CD4-positive, alpha-beta T cell (primary cell): ENCODE data around the gene ARHGAP33. TPM values are rescaled to one million over a fixed set of nuclear protein-coding genes. Genes with fewer than 3 reads are reported as not detected.

Experiments
- ATAC-seq: fragments of 200-7000 bp; cut with Tn5 transposase; one replicate; pipeline ENCODE4 v1.10.0; 2022; ENCODE audit warnings: mild to moderate bottlenecking; ENCODE audit not compliant: poor library complexity
- CTCF ChIA-PET: fragments of 350-600 bp; sonication (Branson Sonifier 250); formaldehyde crosslinking; loops from one replicate; lab custom pipeline; 2021; ENCODE audit warnings: antibody characterized with exemption, inconsistent platforms; lab: Charles Lee
- POLR2A ChIA-PET: fragments of 350-600 bp; sonication (Branson Sonifier 250); formaldehyde crosslinking; loops from one replicate; lab custom pipeline; 2021; ENCODE audit warnings: antibody characterized with exemption, inconsistent platforms; lab: Charles Lee
- DNase-seq, 14 experiments: peaks; one replicate each; pipeline ENCODE4 v3.0.0-alpha.2; 2013 to 2020; ENCODE audit warnings: mixed read lengths in 2 of 14
- H3K27ac ChIP-seq, 2 donors: one replicate each; pipeline versions ENCODE4 v1.5.1 to v1.7.0; 2013; ENCODE audit warnings: low read length in 2 of 2, low read depth in 1 of 2, mild to moderate bottlenecking in 1 of 2
- H3K27me3 ChIP-seq, 2 experiments: 1 replicate in 1 of 2; 2 replicates in 1 of 2; pipeline versions ENCODE4 v1.6.1 to v1.7.0; 2013; ENCODE audit warnings: low read length in 2 of 2, control low read depth in 1 of 2, mild to moderate bottlenecking in 1 of 2, moderate library complexity in 1 of 2; ENCODE audit not compliant: insufficient read depth in 2 of 2, control insufficient read depth in 1 of 2
- H3K36me3 ChIP-seq: one replicate; pipeline ENCODE4 v1.6.1; 2013; ENCODE audit warnings: low read length, control low read depth; ENCODE audit not compliant: insufficient read depth
- H3K4me1 ChIP-seq: one replicate; pipeline ENCODE4 v1.6.1; 2013; ENCODE audit warnings: low read length, control low read depth; ENCODE audit not compliant: insufficient read depth
- H3K4me3 ChIP-seq: one replicate; pipeline ENCODE4 v1.5.1; 2013; ENCODE audit warnings: mild to moderate bottlenecking, low read length, moderate library complexity
- H3K9me3 ChIP-seq, 2 experiments: 1 replicate in 1 of 2; 2 replicates in 1 of 2; pipeline versions ENCODE4 v1.6.1 to v1.7.0; 2013; ENCODE audit warnings: low read length in 2 of 2, mild to moderate bottlenecking in 2 of 2, control low read depth in 1 of 2, moderate library complexity in 1 of 2; ENCODE audit not compliant: control insufficient read depth in 1 of 2, insufficient read depth in 1 of 2
- H3K27ac Mint-ChIP-seq: one replicate; pipeline ENCODE4 v1.8.0; 2020; ENCODE audit warnings: mixed read lengths
- H3K27me3 Mint-ChIP-seq: one replicate; pipeline ENCODE4 v1.8.0; 2021; ENCODE audit warnings: mixed read lengths
- H3K36me3 Mint-ChIP-seq: one replicate; pipeline ENCODE4 v1.8.0; 2021; ENCODE audit warnings: low read depth, mixed read lengths
- H3K4me1 Mint-ChIP-seq: one replicate; pipeline ENCODE4 v1.8.0; 2021; ENCODE audit warnings: low read depth, mixed read lengths
- H3K4me3 Mint-ChIP-seq: one replicate; pipeline ENCODE4 v1.8.0; 2020; ENCODE audit warnings: mild to moderate bottlenecking, mixed read lengths
- H3K9me3 Mint-ChIP-seq: one replicate; pipeline ENCODE4 v1.8.0; 2020; ENCODE audit warnings: mixed read lengths
- CTCF ChIP-seq: fragments of 200-600 bp; IDR thresholded peaks from one replicate; pipeline ENCODE4 v1.8.0; 2022; ENCODE audit warnings: antibody characterized with exemption, mild to moderate bottlenecking
- intact Hi-C, 2 experiments: fragments of 100-400 bp; cut with DNase I in 1 of 2; cut with micrococcal nuclease in 1 of 2; formaldehyde crosslinking; loops; one replicate each; pipeline versions ENCODE4 v1.15.1 to v1.9.0; 2023 to 2025; cut with DNase I, micrococcal nuclease
- total RNA-seq, 174 experiments: library from RNA in 2 of 174; stranded (reverse) in 2 of 174; gene quantifications; one replicate each; pipeline ENCODE4 v1.2.3 and lab custom pipeline; 2021 to 2026

Gene ARHGAP33
- total RNA-seq, 2 experiments from 2014 or later = 16.4 to 19.5 TPM

- Mint-ChIP-seq H3K4me3 (no peak overlapping the region), H3K36me3 (peaks cover 17% of the 10 kb centered on the region), H3K27ac (no peak overlapping the region), H3K9me3 (no peaks in the 10 kb centered on the region), H3K4me1 (no peaks in the 10 kb centered on the region), H3K27me3 (no peaks in the 10 kb centered on the region)
- POLR2A ChIA-PET = no interaction called here
- Histone ChIP-seq H3K4me3 (no peak overlapping the region), H3K9me3 (no peaks in the 10 kb centered on the region), H3K36me3 (peaks cover 13% of the 10 kb centered on the region), H3K4me1 (no peaks in the 10 kb centered on the region), H3K27me3 (no peaks in the 10 kb centered on the region), H3K27ac (no peak overlapping the region)
- ATAC-seq (no peak), DNase-seq (peak in 1 of 14 experiments; percentile 14)
- CTCF ChIA-PET = no interaction called here
- intact Hi-C loops = no loop called here
- no peak for TF ChIP-seq CTCF
These were observed 7.2 kb downstream of the ARHGAP33 start for GRCh38 chr19:35782589-35782988.

GRCh38 chr19:35783469-35784434 lies 8.4 kb downstream of the ARHGAP33 start:
- ChIA-PET POLR2A (no interaction called here), CTCF (no interaction called here)
- Mint-ChIP-seq H3K4me1 (no peaks in the 10 kb centered on the region), H3K4me3 (no peak overlapping the region), H3K36me3 (peaks cover 17% of the 10 kb centered on the region), H3K27ac (no peak overlapping the region), H3K9me3 (no peaks in the 10 kb centered on the region), H3K27me3 (no peaks in the 10 kb centered on the region)
- H3K9me3 ChIP-seq = no peaks in the 10 kb centered on the region
- ATAC-seq = no peak
- H3K4me1 ChIP-seq = no peaks in the 10 kb centered on the region
- no peak for DNase-seq
- H3K36me3 ChIP-seq = peaks cover 11% of the 10 kb centered on the region
- H3K27ac ChIP-seq = no peak overlapping the region
- no peak for TF ChIP-seq CTCF
- H3K27me3 ChIP-seq = no peaks in the 10 kb centered on the region
- no peak overlapping the region for H3K4me3 ChIP-seq
- intact Hi-C loops = no loop called here

- Mint-ChIP-seq H3K36me3 (peaks cover 15% of the 10 kb centered on the region), H3K27me3 (no peaks in the 10 kb centered on the region), H3K27ac (no peak overlapping the region), H3K9me3 (no peaks in the 10 kb centered on the region), H3K4me3 (no peak overlapping the region), H3K4me1 (no peaks in the 10 kb centered on the region)
- Histone ChIP-seq H3K4me3 (no peak overlapping the region), H3K36me3 (peaks cover 9% of the 10 kb centered on the region), H3K9me3 (no peaks in the 10 kb centered on the region), H3K27me3 (no peaks in the 10 kb centered on the region), H3K27ac (no peak overlapping the region), H3K4me1 (no peaks in the 10 kb centered on the region)
- no peak for TF ChIP-seq CTCF
- ChIA-PET POLR2A (no interaction called here), CTCF (no interaction called here)
- intact Hi-C loops = no loop called here
- DNase-seq (no peak), ATAC-seq (no peak)
These were observed 9.4 kb downstream of the ARHGAP33 start for GRCh38 chr19:35784503-35785338.
